ENCODE measurements around the gene C10orf143.
A peak's percentile ranks its signal among the peaks of the same experiment; 100 is the strongest.

GRCh38 chr10:130045091-130045652 lies 65.5 kb downstream of the C10orf143 start:
- TF ChIP-seq CTCF (IDR thresholded peaks at IDR 0.05) (peak in 1 of 4 donors; percentile 10), POLR2A (IDR thresholded peaks at IDR 0.05) (no peak)
